ENCODE data around the gene NBAS.
"Not testable (repeated sequence)": the region's sequence is repeated elsewhere in the genome, so short reads cannot be mapped to it uniquely, and the experiment has no call there.

Gene NBAS

GRCh38 chr2:15298770-15299169, 262.4 kb downstream of the NBAS start:
- DNase-seq = no peak

- DNase-seq = no peak
Measured at GRCh38 chr2:15293262-15293937, 267.7 kb downstream of the NBAS start.

GRCh38 chr2:15287447-15288184, 273.5 kb downstream of the NBAS start:
- no peak for DNase-seq

GRCh38 chr2:15284614-15285013, 276.5 kb downstream of the NBAS start:
- DNase-seq = no peak

- no peak for DNase-seq
Measured at GRCh38 chr2:15281681-15282080, 279.5 kb downstream of the NBAS start.

GRCh38 chr2:15279201-15279876, 281.8 kb downstream of the NBAS start:
- no peak for DNase-seq

GRCh38 chr2:15278296-15278695, 282.8 kb downstream of the NBAS start:
- DNase-seq = no peak

- DNase-seq = no peak
Measured at GRCh38 chr2:15275346-15275745, 285.8 kb downstream of the NBAS start.

GRCh38 chr2:15273452-15273851, 287.7 kb downstream of the NBAS start:
- no peak for DNase-seq

GRCh38 chr2:15272942-15273341, 288.2 kb downstream of the NBAS start:
- DNase-seq = no peak

- no peak for DNase-seq
Measured at GRCh38 chr2:15271941-15272542, 289.1 kb downstream of the NBAS start.

GRCh38 chr2:15271276-15271675, 289.9 kb downstream of the NBAS start:
- no peak for DNase-seq

- no peak for DNase-seq
Measured at GRCh38 chr2:15269043-15269442, 292.1 kb downstream of the NBAS start.

GRCh38 chr2:15265889-15266288, 295.2 kb downstream of the NBAS start:
- no peak for DNase-seq

GRCh38 chr2:15263976-15264685, 297.0 kb downstream of the NBAS start:
- no peak for DNase-seq

- no peak for DNase-seq
Measured at GRCh38 chr2:15262792-15263191, 298.3 kb downstream of the NBAS start.

GRCh38 chr2:15260835-15261234, 300.3 kb downstream of the NBAS start:
- no peak for DNase-seq

GRCh38 chr2:15260196-15260595, 300.9 kb downstream of the NBAS start:
- DNase-seq = no peak

GRCh38 chr2:15259356-15259756, 301.8 kb downstream of the NBAS start:
- no peak for DNase-seq

- not testable (repeated sequence) for DNase-seq
Measured at GRCh38 chr2:15258385-15258784, 302.7 kb downstream of the NBAS start.

- DNase-seq = no peak
Measured at GRCh38 chr2:15253835-15254286, 307.3 kb downstream of the NBAS start.

GRCh38 chr2:15253247-15253646, 307.9 kb downstream of the NBAS start:
- DNase-seq = no peak

GRCh38 chr2:15251753-15252152, 309.4 kb downstream of the NBAS start:
- no peak for DNase-seq
